Tibial nerve (tissue), 4 donors: ENCODE results near the gene ADGRL3. TPM values are rescaled to one million over a fixed set of nuclear protein-coding genes. Genes with fewer than 3 reads are reported as not detected.

Experiments used
- DNase-seq, 2 donors: peaks; one replicate each; pipeline ENCODE4 v3.0.0-alpha.2; 2019; ENCODE audit warnings: low spot score in 2 of 2
- H3K27ac ChIP-seq, 4 donors: fragments of 200-600 bp; sonication (generic) in 3 of 4; one replicate each; pipeline ENCODE4 v1.5.1; 2017 to 2019; ENCODE audit warnings: mild to moderate bottlenecking in 1 of 4
- H3K27me3 ChIP-seq, 2 donors: fragments of 200-600 bp; sonication (generic) in 1 of 2; one replicate each; pipeline versions ENCODE4 v1.5.1 to v1.6.0; 2017 to 2019
- H3K36me3 ChIP-seq, 3 donors: fragments of 200-600 bp; sonication (generic); one replicate each; pipeline ENCODE4 v1.5.1; 2018 to 2019
- H3K4me1 ChIP-seq, 4 donors: fragments of 200-600 bp; sonication (generic) in 3 of 4; one replicate each; pipeline ENCODE4 v1.5.1; 2017 to 2019
- H3K4me3 ChIP-seq, 4 donors: fragments of 200-600 bp; sonication (generic) in 3 of 4; one replicate each; pipeline ENCODE4 v1.5.1; 2017 to 2019; ENCODE audit warnings: mild to moderate bottlenecking in 1 of 4, moderate library complexity in 1 of 4
- H3K9me3 ChIP-seq, 4 donors: fragments of 200-600 bp; sonication (generic) in 3 of 4; one replicate each; pipeline ENCODE4 v1.5.1; 2017 to 2019
- EP300 ChIP-seq, 2 donors: sonication (generic); formaldehyde crosslinking; IDR thresholded peaks; one replicate each; pipeline ENCODE4 v1.6.1; 2017; ENCODE audit warnings: antibody characterized with exemption in 2 of 2, mild to moderate bottlenecking in 1 of 2
- POLR2A ChIP-seq, 2 donors: fragments of 450-650 bp; IDR thresholded peaks; one replicate each; pipeline ENCODE4 v1.6.1; 2017; ENCODE audit warnings: antibody characterized with exemption in 2 of 2, mild to moderate bottlenecking in 2 of 2, moderate library complexity in 2 of 2
- WGBS, 2 donors: methylation state at CpG; one replicate each; pipeline ENCODE4 v1.1.5; 2018; 5-methylcytosine and 5-hydroxymethylcytosine counted together
- total RNA-seq, 4 donors: library from RNA; depleted of rRNA; stranded (reverse); fragments of >200 nt; gene quantifications; one replicate each; pipeline ENCODE4 v1.1.0, GENCODE V29; 2016
- TF ChIP-seq, protein P1 (sequence below), 5 experiments: fragments of 200-600 bp in 3 of 5; fragments of 450-650 bp in 2 of 5; sonication (generic) in 3 of 5; IDR thresholded peaks; one replicate each; pipeline ENCODE4 v1.5.1; 2016 to 2019; ENCODE audit warnings: antibody characterized with exemption in 5 of 5, mild to moderate bottlenecking in 3 of 5, moderate library complexity in 2 of 5

The ADGRL3 gene
- total RNA-seq, 4 donors from 2014 or later, result 20.1 to 51.3 (median 28.2) TPM

DNA sequence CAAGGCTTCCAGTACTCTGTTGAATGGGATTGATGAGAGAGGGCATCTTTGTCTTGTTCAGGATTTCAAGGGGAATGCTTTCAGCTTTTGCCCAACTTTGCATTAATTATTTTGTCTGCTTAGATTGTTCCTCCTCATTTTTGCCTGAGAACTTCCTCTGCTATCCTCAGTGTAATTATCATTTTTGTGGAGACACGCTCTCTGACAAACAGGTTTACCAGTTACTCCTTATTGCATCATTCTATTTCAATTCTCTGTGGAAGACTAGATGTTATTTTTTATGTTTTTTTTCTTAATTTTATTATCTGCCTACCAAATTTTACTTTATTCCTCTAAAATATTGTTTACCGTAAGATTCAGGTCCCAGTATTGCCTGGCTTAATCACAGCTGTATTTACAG is 349.2 kb downstream of the ADGRL3 start:
- WGBS, 2 donors, result 95 to 100% methylated on average over 2 of the region's 2 CpGs

DNA sequence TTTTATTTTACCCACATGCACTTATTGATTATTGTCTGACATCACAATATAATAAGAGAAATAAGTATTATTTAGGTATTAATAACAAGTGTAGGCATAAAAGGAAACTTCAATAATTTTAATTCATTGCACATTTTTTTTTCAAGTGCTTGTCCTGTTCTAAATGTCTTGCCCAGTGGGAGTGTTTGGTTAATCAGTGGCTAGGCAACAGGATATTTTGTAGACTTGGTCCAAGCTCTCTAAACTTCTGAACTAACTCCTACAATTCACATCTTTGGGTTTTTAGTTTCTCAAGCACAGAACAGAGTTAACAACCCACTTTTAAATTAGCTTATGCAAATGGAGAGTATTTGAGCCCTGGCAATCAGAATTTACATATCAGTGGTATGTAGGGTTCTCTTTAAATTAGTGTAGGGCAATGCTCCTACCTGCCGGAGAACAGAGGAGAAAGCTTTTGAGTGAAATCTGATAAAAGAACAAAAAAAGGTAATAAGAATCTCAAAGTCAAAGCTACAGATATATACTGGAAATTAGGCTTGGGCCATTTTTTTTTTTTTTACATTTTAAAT is 353.5 kb downstream of the ADGRL3 start:
- Histone ChIP-seq H3K4me3 (no peak overlapping the region), H3K36me3 (no peaks in the 10 kb centered on the region), H3K27ac (no peak overlapping the region), H3K4me1 (peaks cover 0 to 4% (median 0%) of the 10 kb centered on the region in 4 donors), H3K27me3 (no peaks in the 10 kb centered on the region), H3K9me3 (no peaks in the 10 kb centered on the region)
- no peak for TF ChIP-seq POLR2A (IDR thresholded peaks at IDR 0.05)
- TF ChIP-seq EP300 (IDR thresholded peaks at IDR 0.05), result no peak
- TF ChIP-seq, protein P1, sequence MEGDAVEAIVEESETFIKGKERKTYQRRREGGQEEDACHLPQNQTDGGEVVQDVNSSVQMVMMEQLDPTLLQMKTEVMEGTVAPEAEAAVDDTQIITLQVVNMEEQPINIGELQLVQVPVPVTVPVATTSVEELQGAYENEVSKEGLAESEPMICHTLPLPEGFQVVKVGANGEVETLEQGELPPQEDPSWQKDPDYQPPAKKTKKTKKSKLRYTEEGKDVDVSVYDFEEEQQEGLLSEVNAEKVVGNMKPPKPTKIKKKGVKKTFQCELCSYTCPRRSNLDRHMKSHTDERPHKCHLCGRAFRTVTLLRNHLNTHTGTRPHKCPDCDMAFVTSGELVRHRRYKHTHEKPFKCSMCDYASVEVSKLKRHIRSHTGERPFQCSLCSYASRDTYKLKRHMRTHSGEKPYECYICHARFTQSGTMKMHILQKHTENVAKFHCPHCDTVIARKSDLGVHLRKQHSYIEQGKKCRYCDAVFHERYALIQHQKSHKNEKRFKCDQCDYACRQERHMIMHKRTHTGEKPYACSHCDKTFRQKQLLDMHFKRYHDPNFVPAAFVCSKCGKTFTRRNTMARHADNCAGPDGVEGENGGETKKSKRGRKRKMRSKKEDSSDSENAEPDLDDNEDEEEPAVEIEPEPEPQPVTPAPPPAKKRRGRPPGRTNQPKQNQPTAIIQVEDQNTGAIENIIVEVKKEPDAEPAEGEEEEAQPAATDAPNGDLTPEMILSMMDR (IDR thresholded peaks at IDR 0.05), result no peak
- WGBS, 2 donors, result 93 to 96% methylated on average over 1 of the region's 1 CpG
- DNase-seq, result no peak

More for the DNA sequence above, 349.2 kb downstream of the ADGRL3 start:
- H3K4me1 ChIP-seq, result no peaks in the 10 kb centered on the region
- TF ChIP-seq POLR2A (IDR thresholded peaks at IDR 0.05), result no peak
- TF ChIP-seq, protein P1 (IDR thresholded peaks at IDR 0.05), result no peak
- no peak for TF ChIP-seq EP300 (IDR thresholded peaks at IDR 0.05)
- DNase-seq, result no peak
- no peaks in the 10 kb centered on the region for H3K36me3 ChIP-seq
- no peaks in the 10 kb centered on the region for H3K27me3 ChIP-seq
- no peak overlapping the region for H3K27ac ChIP-seq
- no peak overlapping the region for H3K4me3 ChIP-seq
- no peaks in the 10 kb centered on the region for H3K9me3 ChIP-seq

DNA sequence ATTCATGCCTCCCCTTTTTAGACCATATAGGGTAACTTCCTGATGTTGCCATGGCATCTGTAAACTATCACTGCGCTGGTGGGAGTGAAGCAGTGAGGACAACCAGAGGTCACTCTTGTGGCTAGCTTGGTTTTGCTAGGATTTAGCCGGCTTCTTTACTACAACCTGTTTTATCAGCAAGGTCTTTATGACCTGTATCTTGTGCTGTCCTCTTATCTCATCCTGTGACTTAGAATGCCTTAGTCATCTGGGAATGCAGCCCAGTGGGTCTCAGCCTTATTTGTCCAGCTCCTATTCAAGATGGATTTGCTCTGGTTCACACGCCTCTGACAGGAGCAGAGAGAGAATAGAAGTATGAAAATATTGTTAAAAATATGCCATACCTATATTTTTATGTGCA is 355.7 kb downstream of the ADGRL3 start:
- no peak overlapping the region for H3K4me3 ChIP-seq
- no peak overlapping the region for H3K27ac ChIP-seq
- no peaks in the 10 kb centered on the region for H3K36me3 ChIP-seq
- H3K9me3 ChIP-seq, result no peaks in the 10 kb centered on the region
- WGBS, 2 donors, result 48 to 57% methylated on average over 3 of the region's 3 CpGs
- H3K4me1 ChIP-seq, result peaks cover 0 to 8% (median 0%) of the 10 kb centered on the region in 4 donors
- TF ChIP-seq POLR2A (IDR thresholded peaks at IDR 0.05) (no peak), EP300 (IDR thresholded peaks at IDR 0.05) (no peak)
- TF ChIP-seq, protein P1 (IDR thresholded peaks at IDR 0.05), result no peak
- H3K27me3 ChIP-seq, result no peaks in the 10 kb centered on the region
- DNase-seq, result no peak

DNA sequence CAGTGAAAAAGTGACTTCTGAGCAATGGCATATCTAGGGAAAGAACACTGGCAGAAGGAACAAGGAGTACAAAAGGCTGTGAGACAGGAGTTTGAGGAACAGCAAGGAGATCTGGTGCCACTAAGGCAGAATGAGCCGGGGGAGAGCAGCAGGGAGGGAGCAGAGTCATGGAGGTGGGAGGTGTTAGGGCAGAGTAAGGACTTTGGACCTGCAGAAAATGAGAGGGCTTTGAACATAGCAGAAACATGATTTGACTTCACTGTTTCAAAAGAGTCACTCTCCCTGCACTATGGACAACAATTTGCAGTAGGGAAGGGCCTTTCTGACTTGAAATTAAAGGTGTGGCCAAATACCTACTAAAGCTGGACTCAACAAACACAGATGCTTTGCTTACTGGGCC is 356.2 kb downstream of the ADGRL3 start:
- no peaks in the 10 kb centered on the region for H3K9me3 ChIP-seq
- peaks cover 0 to 8% (median 0%) of the 10 kb centered on the region in 4 donors for H3K4me1 ChIP-seq
- DNase-seq, result no peak
- no peaks in the 10 kb centered on the region for H3K36me3 ChIP-seq
- 91 to 93% methylated on average over 1 of the region's 1 CpG for WGBS, 2 donors
- H3K27me3 ChIP-seq, result no peaks in the 10 kb centered on the region
- no peak overlapping the region for H3K27ac ChIP-seq
- H3K4me3 ChIP-seq, result no peak overlapping the region
- TF ChIP-seq POLR2A (IDR thresholded peaks at IDR 0.05), result no peak
- TF ChIP-seq, protein P1 (IDR thresholded peaks at IDR 0.05), result no peak
- no peak for TF ChIP-seq EP300 (IDR thresholded peaks at IDR 0.05)

DNA sequence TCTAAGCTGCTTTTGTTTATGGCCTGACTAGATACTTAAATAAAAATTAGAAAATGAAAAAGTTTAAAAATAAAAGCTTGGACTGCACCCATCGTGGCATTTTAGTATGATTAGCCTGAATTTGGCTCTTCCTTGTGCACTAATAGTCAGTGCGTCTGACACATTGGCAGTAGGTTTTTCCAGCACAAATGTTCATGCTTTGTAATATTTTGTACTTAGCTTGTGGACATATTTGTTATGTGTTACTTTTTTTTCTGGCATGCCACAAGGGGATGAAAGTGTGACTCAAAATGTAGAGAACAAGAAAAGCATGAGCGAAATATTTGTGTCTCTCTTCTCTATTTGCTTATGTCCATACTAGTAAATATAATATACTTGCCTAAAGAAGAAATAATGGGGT is 359.3 kb downstream of the ADGRL3 start:
- Histone ChIP-seq H3K4me1 (peaks cover 0 to 8% (median 0%) of the 10 kb centered on the region in 4 donors), H3K27ac (no peak overlapping the region), H3K9me3 (no peaks in the 10 kb centered on the region), H3K36me3 (no peaks in the 10 kb centered on the region), H3K27me3 (no peaks in the 10 kb centered on the region), H3K4me3 (no peak overlapping the region)
- no peak for TF ChIP-seq EP300 (IDR thresholded peaks at IDR 0.05)
- 58 to 60% methylated on average over 3 of the region's 3 CpGs for WGBS, 2 donors
- DNase-seq, result no peak

DNA sequence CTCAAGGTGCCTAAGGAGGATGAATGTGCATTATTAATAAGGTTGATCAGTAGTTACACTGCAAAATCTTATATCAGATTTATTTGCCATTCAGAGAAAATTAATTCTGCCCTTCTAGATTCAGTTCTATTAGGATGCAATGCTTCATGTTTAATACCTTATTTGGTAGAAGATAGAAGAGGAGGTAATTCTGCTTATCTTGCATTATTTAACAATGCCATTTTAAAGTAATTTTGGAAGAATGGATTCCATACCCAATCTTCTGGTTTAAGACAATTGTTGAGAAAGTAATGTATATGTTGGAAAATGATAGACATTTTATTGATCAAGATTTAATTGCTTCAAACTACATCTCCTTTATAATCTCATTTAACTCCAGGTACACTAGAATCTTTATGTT is 360.9 kb downstream of the ADGRL3 start:
- H3K9me3 ChIP-seq, result no peaks in the 10 kb centered on the region
- no peak overlapping the region for H3K27ac ChIP-seq
- TF ChIP-seq POLR2A (IDR thresholded peaks at IDR 0.05) (no peak), EP300 (IDR thresholded peaks at IDR 0.05) (no peak)
- TF ChIP-seq, protein P1 (IDR thresholded peaks at IDR 0.05), result no peak
- H3K36me3 ChIP-seq, result no peaks in the 10 kb centered on the region
- H3K27me3 ChIP-seq, result no peaks in the 10 kb centered on the region
- H3K4me1 ChIP-seq, result peaks cover 0 to 8% (median 0%) of the 10 kb centered on the region in 4 donors
- DNase-seq, result no peak
- no peak overlapping the region for H3K4me3 ChIP-seq
